Measurements from ENCODE around the gene DIO1.

DNA sequence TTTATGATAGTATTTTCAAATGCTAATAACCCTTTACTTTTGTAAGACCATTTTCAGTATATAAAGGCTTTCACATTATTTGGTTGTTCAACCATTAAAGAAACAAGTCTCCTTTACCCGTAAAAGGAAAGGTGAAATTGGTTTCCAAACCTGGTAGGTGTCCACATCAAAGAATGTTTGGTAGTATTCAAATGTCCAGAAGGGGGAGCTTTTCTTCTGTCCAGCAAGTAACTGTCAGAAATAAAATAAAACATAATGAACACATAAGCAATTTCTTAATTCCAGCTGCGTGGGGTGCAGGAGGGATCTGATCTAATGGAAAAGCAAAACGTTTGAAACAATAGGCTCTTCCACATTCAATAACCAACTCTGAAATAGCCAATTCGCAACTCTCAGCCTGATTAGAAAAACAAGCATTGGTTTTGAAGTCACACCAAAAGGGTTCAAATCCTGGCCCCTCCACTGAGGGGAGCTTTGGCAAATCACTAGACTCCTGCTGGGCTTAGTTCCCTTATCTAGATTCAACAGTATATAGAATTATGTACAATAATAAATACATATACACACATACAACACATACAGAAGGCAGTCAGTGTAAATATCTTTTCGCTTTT is 15.4 kb upstream of the DIO1 start:
- TF ChIP-seq, protein P1, sequence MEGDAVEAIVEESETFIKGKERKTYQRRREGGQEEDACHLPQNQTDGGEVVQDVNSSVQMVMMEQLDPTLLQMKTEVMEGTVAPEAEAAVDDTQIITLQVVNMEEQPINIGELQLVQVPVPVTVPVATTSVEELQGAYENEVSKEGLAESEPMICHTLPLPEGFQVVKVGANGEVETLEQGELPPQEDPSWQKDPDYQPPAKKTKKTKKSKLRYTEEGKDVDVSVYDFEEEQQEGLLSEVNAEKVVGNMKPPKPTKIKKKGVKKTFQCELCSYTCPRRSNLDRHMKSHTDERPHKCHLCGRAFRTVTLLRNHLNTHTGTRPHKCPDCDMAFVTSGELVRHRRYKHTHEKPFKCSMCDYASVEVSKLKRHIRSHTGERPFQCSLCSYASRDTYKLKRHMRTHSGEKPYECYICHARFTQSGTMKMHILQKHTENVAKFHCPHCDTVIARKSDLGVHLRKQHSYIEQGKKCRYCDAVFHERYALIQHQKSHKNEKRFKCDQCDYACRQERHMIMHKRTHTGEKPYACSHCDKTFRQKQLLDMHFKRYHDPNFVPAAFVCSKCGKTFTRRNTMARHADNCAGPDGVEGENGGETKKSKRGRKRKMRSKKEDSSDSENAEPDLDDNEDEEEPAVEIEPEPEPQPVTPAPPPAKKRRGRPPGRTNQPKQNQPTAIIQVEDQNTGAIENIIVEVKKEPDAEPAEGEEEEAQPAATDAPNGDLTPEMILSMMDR (IDR thresholded peaks at IDR 0.05) = peak; percentile 38 to 65 (median 54)
- no peak for TF ChIP-seq POLR2A (IDR thresholded peaks at IDR 0.05)
